ENCODE results near the gene RMI2.

Gene RMI2

DNA sequence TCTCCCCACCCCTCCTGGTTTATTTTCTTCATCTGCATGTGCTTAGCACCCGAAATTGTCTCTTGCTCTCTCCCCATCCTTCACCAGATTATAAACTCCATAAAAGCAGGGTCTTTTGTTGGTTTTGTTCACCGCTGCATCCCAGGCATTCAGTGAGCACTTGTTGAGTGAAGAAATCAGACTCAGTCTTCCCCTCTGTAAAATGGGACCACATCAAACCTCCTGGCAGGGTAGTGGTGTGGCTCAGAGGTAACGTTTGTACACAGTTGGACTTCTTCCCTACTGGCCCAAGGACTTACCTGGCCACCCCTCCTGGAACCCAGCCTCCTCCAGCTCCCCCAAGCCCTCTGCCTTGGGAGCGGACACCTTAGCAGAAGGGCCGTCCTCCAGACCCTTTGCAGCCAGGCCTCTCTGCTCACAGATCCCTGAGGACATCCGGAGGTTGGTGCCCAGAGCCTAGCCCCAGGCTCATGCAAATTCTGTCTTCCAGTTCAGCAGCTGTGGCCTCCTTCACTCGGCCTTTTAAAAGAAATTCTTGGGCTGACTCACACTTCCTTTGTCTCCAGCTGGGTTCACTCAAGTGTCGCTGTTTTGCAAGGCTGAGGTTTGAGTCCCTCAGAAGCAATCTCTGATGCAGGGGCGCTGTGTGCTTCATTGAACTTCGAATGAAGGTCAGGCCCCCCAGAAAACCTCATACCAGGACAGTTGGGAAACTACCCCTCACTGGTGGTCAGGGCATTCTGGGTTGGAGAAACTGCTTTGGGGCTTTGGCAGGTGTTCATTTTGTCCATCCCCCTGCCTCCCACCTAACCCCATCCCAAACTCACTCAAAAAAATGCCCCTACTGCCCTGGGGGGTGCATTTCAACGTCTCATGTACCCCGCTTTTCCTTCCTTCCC, 16.8 kb upstream of the RMI2 start:
- Histone ChIP-seq H3K36me3 (no peaks in the 10 kb centered on the region), H3K9ac (peak overlapping the region in 10 of 11 experiments; percentile 17 to 88 (median 75); a peak in 19 of 22 replicates), H3K27ac (peak overlapping the region in 10 of 11 experiments; percentile 53 to 99 (median 92); a peak in 21 of 22 replicates), H3K27me3 (no peaks in the 10 kb centered on the region), H3K4me2 (peak overlapping the region; percentile 77 to 94 (median 90)), H3K4me3 (peak overlapping the region in 8 of 10 experiments; percentile 1 to 55 (median 46); a peak in 15 of 20 replicates), H3K9me3 (replicated peaks in 1 of 11) (peaks cover 0 to 4% (median 0%) of the 10 kb centered on the region in 11 experiments; a peak in 1 of 22 replicates), H3K4me1 (peaks cover 55 to 87% (median 78%) of the 10 kb centered on the region in 10 experiments), H4K20me1 (no peaks in the 10 kb centered on the region)
- TF ChIP-seq Cebpa-rat (IDR thresholded peaks at IDR 0.05) = peak in 9 of 11 experiments; percentile 48 to 99 (median 96); a peak in 17 of 22 replicates

DNA sequence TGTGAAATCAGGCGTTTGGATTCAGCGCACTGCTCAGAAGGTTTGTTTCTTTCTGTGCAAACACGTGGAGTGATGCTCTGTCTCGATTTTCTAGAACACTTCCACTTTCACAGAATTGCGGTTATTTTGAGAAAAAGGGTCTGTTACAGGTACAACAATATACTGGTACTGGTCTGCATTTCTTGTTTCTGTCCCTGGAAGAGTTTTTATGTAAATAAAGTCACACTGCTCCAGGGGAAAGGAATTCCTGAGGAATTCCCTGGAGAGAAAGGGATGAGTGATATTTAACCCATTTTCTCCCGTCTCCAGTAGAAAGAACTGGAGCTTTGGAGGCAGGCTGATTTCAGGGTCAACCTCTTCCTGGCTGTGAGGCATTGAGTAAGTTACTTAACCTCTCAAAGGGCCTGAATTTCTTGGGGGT, 16.2 kb upstream of the RMI2 start:
- peaks cover 0 to 4% (median 0%) of the 10 kb centered on the region in 11 experiments; a peak in 1 of 22 replicates for H3K9me3 ChIP-seq (replicated peaks in 1 of 11)
- peak overlapping the region in 10 of 11 experiments; percentile 13 to 88 (median 75); a peak in 18 of 22 replicates for H3K9ac ChIP-seq
- no peak for TF ChIP-seq Cebpa-rat (IDR thresholded peaks at IDR 0.05)
- H3K27ac ChIP-seq = peak overlapping the region in 10 of 11 experiments; percentile 53 to 99 (median 92); a peak in 20 of 22 replicates
- peaks cover 55 to 86% (median 76%) of the 10 kb centered on the region in 10 experiments for H3K4me1 ChIP-seq
- no peaks in the 10 kb centered on the region for H3K27me3 ChIP-seq
- H3K4me3 ChIP-seq = peak overlapping the region in 8 of 10 experiments; percentile 1 to 55 (median 39); a peak in 10 of 20 replicates
- no peaks in the 10 kb centered on the region for H3K36me3 ChIP-seq
- no peaks in the 10 kb centered on the region for H4K20me1 ChIP-seq
- peak overlapping the region; percentile 74 to 94 (median 90) for H3K4me2 ChIP-seq

DNA sequence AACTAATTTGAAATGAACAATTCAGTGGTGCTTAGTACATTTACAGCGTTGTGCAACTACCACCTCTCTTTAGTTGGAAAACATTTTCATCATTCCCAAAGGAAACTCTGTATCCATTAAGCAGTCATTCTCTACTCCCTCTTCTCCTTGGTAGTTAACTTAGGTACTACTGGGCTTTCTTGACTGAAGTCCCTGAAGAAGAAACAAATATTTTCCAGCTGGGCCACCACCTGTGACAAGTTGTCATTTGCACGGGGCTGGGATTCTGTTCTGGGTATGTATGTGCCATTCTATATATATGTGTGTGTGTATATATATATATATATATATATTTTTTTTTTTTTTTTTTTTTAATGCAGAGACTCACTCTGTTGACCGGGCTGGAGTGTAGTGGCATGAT, 15.4 kb upstream of the RMI2 start:
- Histone ChIP-seq H3K4me1 (peaks cover 51 to 78% (median 67%) of the 10 kb centered on the region in 10 experiments), H3K9ac (peak overlapping the region in 9 of 11 experiments; percentile 66 to 88 (median 75); a peak in 14 of 22 replicates), H3K27me3 (no peaks in the 10 kb centered on the region), H3K27ac (peak overlapping the region in 10 of 11 experiments; percentile 53 to 99 (median 92); a peak in 19 of 22 replicates), H3K4me2 (peak overlapping the region; percentile 74 to 94 (median 90)), H4K20me1 (no peaks in the 10 kb centered on the region), H3K4me3 (no peak overlapping the region), H3K9me3 (replicated peaks in 1 of 11) (peaks cover 0 to 4% (median 0%) of the 10 kb centered on the region in 11 experiments; a peak in 2 of 22 replicates), H3K36me3 (no peaks in the 10 kb centered on the region)
- TF ChIP-seq Cebpa-rat (IDR thresholded peaks at IDR 0.05) = no peak

DNA sequence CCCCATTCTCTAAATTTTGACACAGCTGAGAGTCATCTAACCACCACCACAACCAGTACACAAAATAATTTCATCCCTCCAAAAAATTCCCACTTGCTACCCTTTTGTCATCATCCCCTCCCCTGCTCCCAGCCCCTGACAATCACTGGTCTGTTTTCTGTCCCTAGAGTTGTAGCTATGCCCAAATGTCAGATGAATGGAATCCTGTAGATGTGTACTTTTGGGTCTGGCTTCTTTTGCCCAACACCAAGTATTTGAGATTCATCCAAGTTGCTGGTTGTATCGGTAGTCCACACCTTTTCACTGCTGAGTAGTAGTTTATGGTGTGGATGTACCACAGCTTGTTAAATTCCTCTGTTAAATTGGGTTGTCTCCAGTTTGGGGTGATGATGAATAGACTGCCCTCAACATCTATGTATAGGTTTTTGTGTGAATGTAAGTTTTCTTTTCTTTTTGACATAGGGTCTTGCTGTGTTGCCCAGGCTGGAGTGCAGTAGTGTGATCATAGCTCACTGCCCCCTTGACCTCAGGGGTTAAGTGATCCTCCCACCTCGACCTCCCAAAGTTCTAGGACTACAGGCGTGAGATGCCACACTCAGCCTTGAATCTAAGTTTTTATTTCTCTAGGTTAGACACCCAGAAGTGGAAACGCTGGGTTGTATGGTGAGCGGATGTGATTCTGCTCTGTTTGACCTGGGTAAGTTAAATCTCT, 14.6 kb upstream of the RMI2 start:
- peak overlapping the region; percentile 37 to 94 (median 90); a peak in 19 of 22 replicates for H3K4me2 ChIP-seq
- H3K36me3 ChIP-seq = no peaks in the 10 kb centered on the region
- peak overlapping the region in 8 of 11 experiments; percentile 25 to 99 (median 94); a peak in 14 of 22 replicates for H3K27ac ChIP-seq
- H4K20me1 ChIP-seq = no peaks in the 10 kb centered on the region
- peak overlapping the region in 2 of 11 experiments; percentile 14 to 24; a peak in 4 of 22 replicates for H3K9ac ChIP-seq
- TF ChIP-seq Cebpa-rat (IDR thresholded peaks at IDR 0.05) = no peak
- no peak overlapping the region for H3K4me3 ChIP-seq
- H3K9me3 ChIP-seq (replicated peaks in 1 of 11) = peaks cover 0 to 6% (median 0%) of the 10 kb centered on the region in 11 experiments; a peak in 2 of 22 replicates
- H3K27me3 ChIP-seq = no peaks in the 10 kb centered on the region
- peaks cover 43 to 70% (median 60%) of the 10 kb centered on the region in 10 experiments for H3K4me1 ChIP-seq

DNA sequence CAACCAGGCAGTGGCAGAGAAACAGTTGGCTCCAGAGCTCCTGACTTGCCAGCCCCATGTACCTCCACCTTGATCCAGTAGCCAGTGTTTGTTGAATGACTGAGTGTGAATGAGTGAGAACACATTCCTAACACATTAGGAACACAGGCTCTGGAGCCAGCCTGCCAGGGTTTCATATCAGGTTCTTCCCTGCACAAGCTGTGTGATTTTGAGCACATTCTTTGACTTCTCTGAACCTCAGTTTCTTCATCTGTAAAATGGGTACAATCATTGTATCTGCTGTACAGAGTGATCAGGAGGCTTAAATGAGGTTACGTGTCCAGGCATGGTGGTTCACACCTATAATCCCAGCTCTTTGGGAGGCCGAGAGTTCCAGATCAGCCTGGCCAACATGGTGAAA, 13.3 kb upstream of the RMI2 start:
- H3K4me1 ChIP-seq = peaks cover 30 to 58% (median 47%) of the 10 kb centered on the region in 10 experiments
- no peak overlapping the region for H3K4me2 ChIP-seq
- H3K9ac ChIP-seq = no peak overlapping the region
- no peaks in the 10 kb centered on the region for H3K27me3 ChIP-seq
- no peaks in the 10 kb centered on the region for H4K20me1 ChIP-seq
- H3K4me3 ChIP-seq = no peak overlapping the region
- H3K27ac ChIP-seq = peak overlapping the region in 7 of 11 experiments; percentile 16 to 99 (median 74); a peak in 11 of 22 replicates
- H3K9me3 ChIP-seq (replicated peaks in 1 of 11) = peaks cover 0 to 6% (median 0%) of the 10 kb centered on the region in 11 experiments; a peak in 2 of 22 replicates
- TF ChIP-seq Cebpa-rat (IDR thresholded peaks at IDR 0.05) = no peak
- H3K36me3 ChIP-seq = no peaks in the 10 kb centered on the region

DNA sequence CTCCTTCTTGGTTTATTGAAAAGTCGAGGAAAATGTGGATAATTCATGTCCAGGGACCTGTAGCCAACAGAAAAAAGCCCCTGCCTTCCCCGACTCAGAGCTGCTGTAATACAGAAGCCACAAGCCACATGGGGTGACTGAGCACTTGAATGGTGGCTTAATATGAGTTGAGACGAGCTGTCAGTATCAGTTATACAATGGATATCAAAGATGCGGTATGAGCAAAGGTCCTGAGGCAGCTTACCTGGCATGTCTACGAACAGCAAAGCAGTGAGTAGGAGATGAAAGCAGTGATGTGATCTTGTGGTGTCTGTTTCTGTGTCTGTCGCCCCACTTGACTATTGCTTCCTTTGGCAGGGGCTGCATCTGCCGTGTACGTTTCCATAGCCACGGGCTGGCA, 12.2 kb upstream of the RMI2 start:
- Histone ChIP-seq H4K20me1 (no peaks in the 10 kb centered on the region), H3K27me3 (no peaks in the 10 kb centered on the region), H3K36me3 (no peaks in the 10 kb centered on the region), H3K27ac (peak overlapping the region in 4 of 11 experiments; percentile 19 to 99 (median 50); a peak in 5 of 22 replicates), H3K4me1 (peaks cover 20 to 47% (median 38%) of the 10 kb centered on the region in 10 experiments), H3K9me3 (replicated peaks in 1 of 11) (peaks cover 0 to 6% (median 0%) of the 10 kb centered on the region in 11 experiments; a peak in 1 of 22 replicates), H3K4me3 (no peak overlapping the region), H3K4me2 (peak overlapping the region in 2 of 11 experiments; percentile 18 to 28; a peak in 3 of 22 replicates), H3K9ac (no peak overlapping the region)
- TF ChIP-seq Cebpa-rat (IDR thresholded peaks at IDR 0.05) = no peak

DNA sequence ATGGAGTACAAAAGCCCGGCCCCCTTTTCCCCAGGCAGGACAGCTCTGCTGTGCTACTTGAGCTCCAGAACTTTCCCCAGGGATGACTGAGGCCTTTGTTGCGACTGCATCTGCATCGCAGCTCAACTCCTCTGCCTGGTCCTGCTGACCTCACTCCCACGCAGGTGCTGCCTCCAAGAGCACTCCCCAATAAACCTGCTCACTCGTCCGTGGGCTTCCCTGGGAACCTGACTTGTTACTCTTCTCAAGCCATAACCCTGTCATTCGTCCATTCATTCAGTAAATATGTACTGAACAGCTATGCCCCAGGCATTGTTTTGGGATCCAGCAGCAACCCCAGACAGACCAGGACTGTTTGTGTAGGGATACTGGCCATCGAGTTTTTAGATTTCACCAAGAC, 11.6 kb upstream of the RMI2 start:
- H3K9me3 ChIP-seq (replicated peaks in 1 of 11) = peaks cover 0 to 6% (median 0%) of the 10 kb centered on the region in 11 experiments; a peak in 1 of 22 replicates
- H3K4me1 ChIP-seq = peaks cover 13 to 42% (median 33%) of the 10 kb centered on the region in 10 experiments
- no peak overlapping the region for H3K4me3 ChIP-seq
- H3K27me3 ChIP-seq = no peaks in the 10 kb centered on the region
- peak overlapping the region in 2 of 11 experiments; percentile 9 to 39; a peak in 1 of 22 replicates for H3K9ac ChIP-seq
- H3K4me2 ChIP-seq = peak overlapping the region in 3 of 11 experiments; percentile 18 to 28 (median 22); a peak in 5 of 22 replicates
- H3K36me3 ChIP-seq = no peaks in the 10 kb centered on the region
- no peak for TF ChIP-seq Cebpa-rat (IDR thresholded peaks at IDR 0.05)
- H4K20me1 ChIP-seq = no peaks in the 10 kb centered on the region
- peak overlapping the region in 5 of 11 experiments; percentile 2 to 99 (median 38); a peak in 6 of 22 replicates for H3K27ac ChIP-seq

DNA sequence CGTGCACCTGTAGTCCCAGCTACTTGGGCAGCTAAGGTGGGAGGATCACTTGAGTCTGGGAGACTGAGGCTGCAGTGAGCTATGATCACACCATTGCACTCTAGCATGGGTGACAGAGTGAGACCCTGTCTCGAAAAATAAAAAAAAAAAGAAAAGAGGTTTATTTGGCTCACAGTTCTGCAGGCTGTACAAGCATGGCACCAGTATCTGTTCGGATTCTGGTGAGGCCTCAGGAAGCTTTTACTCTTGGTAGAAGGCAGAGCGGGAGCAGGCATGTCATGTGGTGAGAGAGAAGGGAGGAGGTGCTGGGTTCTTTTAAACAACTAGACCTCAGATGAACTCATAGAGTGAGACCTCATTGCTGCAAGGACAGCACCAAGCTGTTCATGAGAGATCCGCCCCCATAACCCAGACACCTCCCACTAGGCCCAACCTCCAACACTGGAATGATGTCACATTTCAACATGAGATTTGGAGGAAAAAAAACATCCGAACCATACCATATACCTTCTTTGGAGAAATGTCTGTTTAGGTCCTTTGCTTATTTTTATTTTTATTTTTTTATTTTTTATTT, 10.3 kb upstream of the RMI2 start:
- Histone ChIP-seq H3K4me2 (no peak overlapping the region), H4K20me1 (no peaks in the 10 kb centered on the region), H3K4me1 (peaks cover under 1 to 36% (median 22%) of the 10 kb centered on the region in 10 experiments), H3K9me3 (replicated peaks in 1 of 11) (peaks cover 0 to 6% (median 0%) of the 10 kb centered on the region in 11 experiments; a peak in 1 of 22 replicates), H3K9ac (no peak overlapping the region), H3K27ac (peak overlapping the region in 1 of 11 experiments; percentile 15; a peak in 1 of 22 replicates), H3K36me3 (no peaks in the 10 kb centered on the region), H3K27me3 (no peaks in the 10 kb centered on the region), H3K4me3 (no peak overlapping the region)
- no peak for TF ChIP-seq Cebpa-rat (IDR thresholded peaks at IDR 0.05)
